Endodermal cell (in vitro differentiated cells): ENCODE data around the gene SNRPA1. TPM values are rescaled to one million over a fixed set of nuclear protein-coding genes. Genes with fewer than 3 reads are reported as not detected.
A peak's percentile ranks its signal among the peaks of the same experiment; 100 is the strongest.

ENCODE experiments used
- DNase-seq: peaks from one replicate; pipeline ENCODE4 v3.0.0-alpha.2; 2017
- H3K27ac ChIP-seq: 2 replicates; pipeline ENCODE4 v1.5.1; 2013; ENCODE audit warnings: mild to moderate bottlenecking, low read depth, low read length, moderate library complexity
- H3K27me3 ChIP-seq: 2 replicates; pipeline ENCODE4 v1.6.1; 2013; ENCODE audit warnings: mild to moderate bottlenecking, low read length, moderate library complexity; ENCODE audit not compliant: insufficient read depth, control insufficient read depth, poor library complexity, severe bottlenecking
- H3K36me3 ChIP-seq: 2 replicates; pipeline ENCODE4 v1.7.0; 2013; ENCODE audit warnings: mild to moderate bottlenecking, low read length, moderate library complexity; ENCODE audit not compliant: control insufficient read depth, insufficient read depth
- H3K4me1 ChIP-seq: one replicate; pipeline ENCODE4 v1.7.0; 2013; ENCODE audit warnings: low read length; ENCODE audit not compliant: control insufficient read depth, insufficient read depth
- H3K4me3 ChIP-seq: 2 replicates; pipeline ENCODE4 v1.5.1; 2013; ENCODE audit warnings: mild to moderate bottlenecking, low read length, moderate library complexity
- H3K9ac ChIP-seq: 2 replicates; pipeline ENCODE4 v1.6.1; 2013; ENCODE audit warnings: mild to moderate bottlenecking, low read length, moderate library complexity; ENCODE audit not compliant: poor library complexity, severe bottlenecking; ENCODE audit errors: extremely low read depth
- H3K9me3 ChIP-seq: 2 replicates; pipeline ENCODE4 v1.6.1; 2013; ENCODE audit warnings: mild to moderate bottlenecking, low read length, moderate library complexity; ENCODE audit not compliant: control insufficient read depth
- H3K27ac Mint-ChIP-seq: 2 replicates; pipeline ENCODE4 v1.8.0; 2020; ENCODE audit warnings: mixed read lengths
- H3K27me3 Mint-ChIP-seq: 2 replicates; pipeline ENCODE4 v1.8.0; 2021; ENCODE audit warnings: mild to moderate bottlenecking, mixed read lengths; ENCODE audit not compliant: insufficient read depth
- H3K36me3 Mint-ChIP-seq: 2 replicates; pipeline ENCODE4 v1.8.0; 2020; ENCODE audit warnings: low read depth, mixed read lengths
- H3K4me1 Mint-ChIP-seq: 2 replicates; pipeline ENCODE4 v1.8.0; 2020; ENCODE audit warnings: mixed read lengths
- H3K4me3 Mint-ChIP-seq: 2 replicates; pipeline ENCODE4 v1.8.0; 2020; ENCODE audit warnings: mild to moderate bottlenecking, moderate library complexity, mixed read lengths
- H3K9me3 Mint-ChIP-seq: 2 replicates; pipeline ENCODE4 v1.8.0; 2020; ENCODE audit warnings: mild to moderate bottlenecking, mixed read lengths
- WGBS, 2 experiments: methylation state at CpG; one replicate each; pipeline versions ENCODE4 v1.1.5 to v1.1.7; 2013; ENCODE audit warnings: missing lambda C conversion rate in 2 of 2, mixed read lengths in 1 of 2; ENCODE audit not compliant: insufficient coverage in 1 of 2, insufficient read length in 1 of 2; 5-methylcytosine and 5-hydroxymethylcytosine counted together
- total RNA-seq, 2 donors: library from RNA; stranded (reverse); fragmentation: NEBNext Ultra II Directional in 1 of 2; extraction: Animal tissue kit (Norgen Biotek cat#: 25700) in 1 of 2; gene quantifications; 2 replicates in 1 of 2; 3 replicates in 1 of 2; pipeline ENCODE4 v1.2.1, GENCODE V29; 2021
- TF ChIP-seq, protein P1 (sequence below): fragments of 200-600 bp; sonication (generic); conservative IDR thresholded peaks from 2 replicates; pipeline ENCODE4 v1.5.0; 2021; ENCODE audit warnings: antibody characterized with exemption, mild to moderate bottlenecking

SNRPA1 gene
- total RNA-seq, 2 donors from 2014 or later = 111 to 140 TPM

- H3K4me1 ChIP-seq = peaks cover 18% of the 10 kb centered on the region
- H3K36me3 Mint-ChIP-seq = peaks cover 9% of the 10 kb centered on the region
- no peaks in the 10 kb centered on the region for H3K27me3 Mint-ChIP-seq
- no peaks in the 10 kb centered on the region for H3K9me3 Mint-ChIP-seq
- H3K4me3 ChIP-seq = no peak overlapping the region
- peak; percentile 12 for DNase-seq
- H3K27ac Mint-ChIP-seq = no peak overlapping the region
- H3K4me1 Mint-ChIP-seq = peaks cover 54% of the 10 kb centered on the region
- TF ChIP-seq, protein P1, sequence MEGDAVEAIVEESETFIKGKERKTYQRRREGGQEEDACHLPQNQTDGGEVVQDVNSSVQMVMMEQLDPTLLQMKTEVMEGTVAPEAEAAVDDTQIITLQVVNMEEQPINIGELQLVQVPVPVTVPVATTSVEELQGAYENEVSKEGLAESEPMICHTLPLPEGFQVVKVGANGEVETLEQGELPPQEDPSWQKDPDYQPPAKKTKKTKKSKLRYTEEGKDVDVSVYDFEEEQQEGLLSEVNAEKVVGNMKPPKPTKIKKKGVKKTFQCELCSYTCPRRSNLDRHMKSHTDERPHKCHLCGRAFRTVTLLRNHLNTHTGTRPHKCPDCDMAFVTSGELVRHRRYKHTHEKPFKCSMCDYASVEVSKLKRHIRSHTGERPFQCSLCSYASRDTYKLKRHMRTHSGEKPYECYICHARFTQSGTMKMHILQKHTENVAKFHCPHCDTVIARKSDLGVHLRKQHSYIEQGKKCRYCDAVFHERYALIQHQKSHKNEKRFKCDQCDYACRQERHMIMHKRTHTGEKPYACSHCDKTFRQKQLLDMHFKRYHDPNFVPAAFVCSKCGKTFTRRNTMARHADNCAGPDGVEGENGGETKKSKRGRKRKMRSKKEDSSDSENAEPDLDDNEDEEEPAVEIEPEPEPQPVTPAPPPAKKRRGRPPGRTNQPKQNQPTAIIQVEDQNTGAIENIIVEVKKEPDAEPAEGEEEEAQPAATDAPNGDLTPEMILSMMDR = no peak
- H3K9ac ChIP-seq = no peak overlapping the region
- no peaks in the 10 kb centered on the region for H3K9me3 ChIP-seq
- H3K27me3 ChIP-seq = no peaks in the 10 kb centered on the region
- WGBS, 2 experiments = 86 to 91% methylated on average over 5 of the region's 5 CpGs
- peaks cover 6% of the 10 kb centered on the region for H3K36me3 ChIP-seq
- H3K4me3 Mint-ChIP-seq = no peak overlapping the region
- H3K27ac ChIP-seq = no peak overlapping the region
Measured at GRCh38 chr15:101240358-101240757, 54.7 kb downstream of the SNRPA1 start.

- Mint-ChIP-seq H3K4me1 (peaks cover 47% of the 10 kb centered on the region), H3K27me3 (no peaks in the 10 kb centered on the region), H3K36me3 (peaks cover 15% of the 10 kb centered on the region), H3K4me3 (no peak overlapping the region), H3K9me3 (no peaks in the 10 kb centered on the region), H3K27ac (peak overlapping the region; percentile 40)
- Histone ChIP-seq H3K4me1 (peaks cover 18% of the 10 kb centered on the region), H3K9me3 (no peaks in the 10 kb centered on the region), H3K4me3 (no peak overlapping the region), H3K27ac (no peak overlapping the region), H3K9ac (no peak overlapping the region), H3K27me3 (no peaks in the 10 kb centered on the region), H3K36me3 (peaks cover 12% of the 10 kb centered on the region)
- peak; percentile 9 for DNase-seq
- WGBS, 2 experiments = 96 to 97% methylated on average over 6 of the region's 6 CpGs
- TF ChIP-seq, protein P1 = no peak
Measured at GRCh38 chr15:101239724-101240136, 55.3 kb downstream of the SNRPA1 start.

DNA sequence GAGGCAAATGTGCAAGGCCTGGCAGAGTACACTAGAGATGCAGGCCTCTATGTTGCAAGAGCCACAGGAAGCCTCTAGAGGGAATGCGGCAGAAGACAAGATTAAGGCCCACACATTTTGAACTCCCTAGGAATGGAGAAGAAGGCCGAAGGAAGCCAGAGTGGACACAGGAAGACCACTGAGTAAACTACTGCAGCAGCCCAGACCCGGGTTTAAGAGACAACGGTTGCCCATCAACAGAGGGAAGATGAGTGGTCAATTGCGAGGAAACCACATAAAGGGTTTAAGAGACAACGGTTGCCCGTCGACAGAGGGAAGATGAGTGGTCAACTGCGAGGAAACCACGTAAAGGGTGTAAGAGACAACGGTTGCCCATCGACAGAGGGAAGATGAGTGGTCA, 57.8 kb downstream of the SNRPA1 start:
- Mint-ChIP-seq H3K27ac (no peak overlapping the region), H3K4me3 (no peak overlapping the region), H3K4me1 (peaks cover 25% of the 10 kb centered on the region), H3K9me3 (no peaks in the 10 kb centered on the region), H3K27me3 (no peaks in the 10 kb centered on the region), H3K36me3 (peaks cover 27% of the 10 kb centered on the region)
- Histone ChIP-seq H3K27ac (no peak overlapping the region), H3K9ac (no peak overlapping the region), H3K36me3 (peaks cover 28% of the 10 kb centered on the region), H3K4me1 (peaks cover 2% of the 10 kb centered on the region), H3K4me3 (no peak overlapping the region), H3K9me3 (no peaks in the 10 kb centered on the region), H3K27me3 (no peaks in the 10 kb centered on the region)
- DNase-seq = peak; percentile 24
- TF ChIP-seq, protein P1 = no peak
- 95 to 97% methylated on average over 12 of the region's 12 CpGs for WGBS, 2 experiments
